Measurements from ENCODE around the gene HLA-DPA1. TPM values are rescaled to one million over a fixed set of nuclear protein-coding genes. Genes with fewer than 3 reads are reported as not detected.
A peak's percentile ranks its signal among the peaks of the same experiment; 100 is the strongest.

HLA-DPA1 gene
- total and polyA plus RNA-seq, 4 donors, result 96.2 to 321 (median 145) TPM

DNA sequence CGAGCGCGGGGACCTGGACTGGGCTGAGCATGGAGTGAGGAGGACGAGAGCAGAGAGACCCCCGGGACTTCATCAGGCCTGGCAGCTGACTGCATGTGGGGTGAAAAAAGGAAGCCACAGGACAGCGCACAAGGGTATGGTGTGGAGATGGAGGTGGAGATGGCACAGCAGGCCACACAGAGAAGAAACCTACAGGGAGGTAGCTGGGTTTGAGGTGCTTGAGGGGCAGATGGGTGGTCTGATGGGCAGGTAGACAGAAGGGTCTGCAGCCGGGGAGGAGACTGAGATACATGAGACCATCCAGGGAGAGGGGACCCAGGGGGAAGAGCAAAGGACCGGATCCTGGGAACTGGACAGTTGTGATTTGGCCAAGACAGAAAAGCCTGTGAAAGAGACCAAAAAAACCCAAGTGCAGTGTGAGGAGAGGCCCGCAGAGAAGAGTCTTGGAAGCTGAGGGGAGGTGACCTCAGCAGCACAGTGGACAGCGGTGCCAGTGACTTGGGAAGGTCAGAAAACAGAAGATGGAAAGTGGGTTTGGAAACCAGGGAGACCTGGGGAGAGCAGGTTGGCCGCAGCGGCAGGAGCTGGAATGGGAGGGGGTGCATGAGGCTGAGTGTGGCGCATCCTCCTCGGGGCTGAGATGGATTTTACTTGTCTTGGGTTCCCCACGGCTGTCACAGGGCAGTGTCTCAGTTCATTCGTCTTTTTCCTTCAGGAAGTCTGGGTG is 7.8 kb upstream of the HLA-DPA1 start:
- peaks cover 0 to 11% (median 0%) of the 10 kb centered on the region in 5 donors for H3K4me1 ChIP-seq (ENCODE audit: control insufficient read depth in 5 of 5, insufficient read depth in 5 of 5, low read length in 5 of 5)
- TF ChIP-seq, protein P1, sequence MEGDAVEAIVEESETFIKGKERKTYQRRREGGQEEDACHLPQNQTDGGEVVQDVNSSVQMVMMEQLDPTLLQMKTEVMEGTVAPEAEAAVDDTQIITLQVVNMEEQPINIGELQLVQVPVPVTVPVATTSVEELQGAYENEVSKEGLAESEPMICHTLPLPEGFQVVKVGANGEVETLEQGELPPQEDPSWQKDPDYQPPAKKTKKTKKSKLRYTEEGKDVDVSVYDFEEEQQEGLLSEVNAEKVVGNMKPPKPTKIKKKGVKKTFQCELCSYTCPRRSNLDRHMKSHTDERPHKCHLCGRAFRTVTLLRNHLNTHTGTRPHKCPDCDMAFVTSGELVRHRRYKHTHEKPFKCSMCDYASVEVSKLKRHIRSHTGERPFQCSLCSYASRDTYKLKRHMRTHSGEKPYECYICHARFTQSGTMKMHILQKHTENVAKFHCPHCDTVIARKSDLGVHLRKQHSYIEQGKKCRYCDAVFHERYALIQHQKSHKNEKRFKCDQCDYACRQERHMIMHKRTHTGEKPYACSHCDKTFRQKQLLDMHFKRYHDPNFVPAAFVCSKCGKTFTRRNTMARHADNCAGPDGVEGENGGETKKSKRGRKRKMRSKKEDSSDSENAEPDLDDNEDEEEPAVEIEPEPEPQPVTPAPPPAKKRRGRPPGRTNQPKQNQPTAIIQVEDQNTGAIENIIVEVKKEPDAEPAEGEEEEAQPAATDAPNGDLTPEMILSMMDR (IDR thresholded peaks at IDR 0.05; ENCODE audit: control extremely low read depth, extremely low read depth), result no peak
- H3K27me3 ChIP-seq (ENCODE audit: control insufficient read depth in 3 of 3, insufficient read depth in 3 of 3, low read length in 2 of 3), result peaks cover 0 to 6% (median 0%) of the 10 kb centered on the region in 3 donors
- peak overlapping the region in 1 of 2 donors; percentile 55 for H3K9ac ChIP-seq (ENCODE audit: insufficient read depth in 1 of 2, low read length in 2 of 2)
- ATAC-seq (ENCODE audit: insufficient read depth, low FRiP score) (no peak), DNase-seq (peak in 1 of 3 donors; percentile 8)
- H3K9me3 ChIP-seq (ENCODE audit: control insufficient read depth in 4 of 4, insufficient read depth in 3 of 4, low read length in 3 of 4), result no peaks in the 10 kb centered on the region
- H3K4me3 ChIP-seq, result peak overlapping the region; percentile 32
- 74% methylated on average over 15 to 16 of the region's 16 CpGs for WGBS, 2 donors
- H3K36me3 ChIP-seq (ENCODE audit: control insufficient read depth in 4 of 4, insufficient read depth in 4 of 4, low read length in 4 of 4), result peaks cover 0 to 7% (median 0%) of the 10 kb centered on the region in 4 donors
- peak overlapping the region; percentile 71 to 82 for H3K27ac ChIP-seq (ENCODE audit: low read depth in 1 of 2, low read length in 1 of 2)

DNA sequence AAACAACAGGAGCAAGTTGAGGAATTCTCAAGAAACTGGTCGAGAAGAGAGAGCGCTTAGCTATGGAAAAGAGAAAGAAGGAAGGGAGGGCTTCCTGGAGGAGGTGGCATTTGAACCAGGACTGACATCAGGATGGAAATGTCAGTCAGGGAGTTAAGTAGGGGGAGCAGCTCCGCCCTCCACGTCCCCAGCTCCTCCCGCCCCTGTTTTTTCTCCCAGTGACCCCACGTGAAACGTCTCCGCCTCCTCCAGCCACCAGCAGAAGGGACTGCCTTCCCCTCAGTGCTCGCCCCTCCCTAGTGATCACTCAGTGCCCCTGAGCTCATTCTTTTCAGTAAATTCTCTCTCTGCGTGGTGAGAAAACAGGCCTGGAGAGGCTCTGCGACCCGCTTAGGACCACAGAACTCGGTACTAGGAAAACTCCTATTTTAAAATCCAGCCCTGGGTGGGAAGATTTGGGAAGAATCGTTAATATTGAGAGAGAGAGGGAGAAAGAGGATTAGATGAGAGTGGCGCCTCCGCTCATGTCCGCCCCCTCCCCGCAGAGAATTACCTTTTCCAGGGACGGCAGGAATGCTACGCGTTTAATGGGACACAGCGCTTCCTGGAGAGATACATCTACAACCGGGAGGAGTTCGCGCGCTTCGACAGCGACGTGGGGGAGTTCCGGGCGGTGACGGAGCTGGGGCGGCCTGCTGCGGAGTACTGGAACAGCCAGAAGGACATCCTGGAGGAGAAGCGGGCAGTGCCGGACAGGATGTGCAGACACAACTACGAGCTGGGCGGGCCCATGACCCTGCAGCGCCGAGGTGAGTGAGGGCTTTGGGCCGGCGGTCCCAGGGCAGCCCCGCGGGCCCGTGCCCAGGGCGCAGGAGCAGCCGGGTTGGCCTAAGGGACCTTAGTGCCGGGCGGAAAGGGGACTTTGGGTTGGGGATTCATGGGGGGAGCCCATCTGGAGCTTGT is 7.0 kb upstream of the HLA-DPA1 start:
- ATAC-seq (ENCODE audit: insufficient read depth, low FRiP score) (peak; percentile 23), DNase-seq (peak; percentile 78 to 90 (median 86))
- WGBS, 2 donors, result 38 to 56% methylated on average over 49 of the region's 49 CpGs
- Histone ChIP-seq H3K4me3 (peak overlapping the region; percentile 32), H3K36me3 (ENCODE audit: control insufficient read depth in 4 of 4, insufficient read depth in 4 of 4, low read length in 4 of 4) (peaks cover 0 to 5% (median 0%) of the 10 kb centered on the region in 4 donors), H3K27ac (ENCODE audit: low read depth in 1 of 2, low read length in 1 of 2) (peak overlapping the region; percentile 71 to 82), H3K9me3 (ENCODE audit: control insufficient read depth in 4 of 4, insufficient read depth in 3 of 4, low read length in 3 of 4) (no peaks in the 10 kb centered on the region), H3K9ac (ENCODE audit: insufficient read depth in 1 of 2, low read length in 2 of 2) (peak overlapping the region; percentile 44 to 55), H3K4me1 (ENCODE audit: control insufficient read depth in 5 of 5, insufficient read depth in 5 of 5, low read length in 5 of 5) (peaks cover 0 to 11% (median 0%) of the 10 kb centered on the region in 5 donors), H3K27me3 (ENCODE audit: control insufficient read depth in 3 of 3, insufficient read depth in 3 of 3, low read length in 2 of 3) (peaks cover 0 to 3% (median 0%) of the 10 kb centered on the region in 3 donors)
- TF ChIP-seq, protein P1 (IDR thresholded peaks at IDR 0.05; ENCODE audit: control extremely low read depth, extremely low read depth), result no peak

DNA sequence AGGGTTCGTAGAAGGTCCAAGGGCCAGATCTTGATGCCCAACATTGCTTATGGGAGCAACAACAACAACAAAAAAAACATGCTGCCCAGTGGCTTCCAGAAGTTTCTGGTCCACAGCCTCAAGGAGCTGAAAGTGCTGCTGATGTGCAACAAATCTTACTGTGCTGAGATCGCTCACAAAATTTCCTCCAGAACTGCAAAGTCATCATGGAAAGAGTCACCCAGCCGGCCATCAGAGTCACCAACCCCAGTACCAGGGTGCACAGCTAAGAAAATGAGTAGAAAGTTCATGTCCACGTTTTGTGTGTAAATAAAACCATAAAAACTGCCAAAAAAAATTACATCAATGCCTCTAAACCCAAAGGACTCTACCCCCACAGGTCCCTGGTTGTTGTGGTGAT is 6.1 kb upstream of the HLA-DPA1 start:
- H3K27ac ChIP-seq (ENCODE audit: low read depth in 1 of 2, low read length in 1 of 2), result peak overlapping the region in 1 of 2 donors; percentile 46
- DNase-seq (no peak), ATAC-seq (ENCODE audit: insufficient read depth, low FRiP score) (no peak)
- TF ChIP-seq, protein P1 (IDR thresholded peaks at IDR 0.05; ENCODE audit: control extremely low read depth, extremely low read depth), result no peak
- peaks cover 0 to 11% (median 0%) of the 10 kb centered on the region in 5 donors for H3K4me1 ChIP-seq (ENCODE audit: control insufficient read depth in 5 of 5, insufficient read depth in 5 of 5, low read length in 5 of 5)
- H3K9ac ChIP-seq (ENCODE audit: insufficient read depth in 1 of 2, low read length in 2 of 2), result no peak overlapping the region
- peaks cover 0 to 2% (median 0%) of the 10 kb centered on the region in 4 donors for H3K36me3 ChIP-seq (ENCODE audit: control insufficient read depth in 4 of 4, insufficient read depth in 4 of 4, low read length in 4 of 4)
- H3K27me3 ChIP-seq (ENCODE audit: control insufficient read depth in 3 of 3, insufficient read depth in 3 of 3, low read length in 2 of 3), result peaks cover 0 to 6% (median 0%) of the 10 kb centered on the region in 3 donors
- 58 to 78% methylated on average over 4 of the region's 4 CpGs for WGBS, 2 donors
- H3K9me3 ChIP-seq (ENCODE audit: control insufficient read depth in 4 of 4, insufficient read depth in 3 of 4, low read length in 3 of 4), result no peaks in the 10 kb centered on the region
- H3K4me3 ChIP-seq, result no peak overlapping the region

All from lung (tissue), 12 donors.